NCI-H748 treated with DMSO at 0.1 percent for 48 hours (cell line): ENCODE data around the gene BCDIN3D.
"Not testable (repeated sequence)": the region's sequence is repeated elsewhere in the genome, so short reads cannot be mapped to it uniquely, and the experiment has no call there.

ENCODE experiments used
- DNase-seq: peaks from one replicate; lab custom pipeline; 2025; lab: John Stamatoyannopoulos, UW

The BCDIN3D gene

GRCh38 chr12:49877066-49877465 is 34.2 kb upstream of the BCDIN3D start:
- DNase-seq, result no peak

DNA sequence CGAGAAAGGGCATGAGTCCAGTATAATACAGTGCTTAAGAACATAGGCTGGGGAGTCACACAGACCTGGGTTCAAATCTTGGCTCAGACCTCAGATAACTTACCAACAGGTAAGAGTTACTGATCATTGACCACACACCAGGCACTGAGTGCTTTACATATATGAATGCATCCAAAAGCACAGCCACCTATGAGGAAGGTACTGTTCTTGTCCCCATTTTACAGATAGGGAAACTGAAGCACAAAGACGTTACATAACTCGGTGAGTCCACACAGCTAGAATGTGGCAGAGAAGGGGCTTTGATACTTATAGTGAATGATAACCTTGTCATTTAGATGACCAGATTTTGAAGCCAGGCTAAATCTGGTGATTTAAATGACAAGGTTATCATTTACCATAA is 33.2 kb upstream of the BCDIN3D start:
- no peak for DNase-seq

DNA sequence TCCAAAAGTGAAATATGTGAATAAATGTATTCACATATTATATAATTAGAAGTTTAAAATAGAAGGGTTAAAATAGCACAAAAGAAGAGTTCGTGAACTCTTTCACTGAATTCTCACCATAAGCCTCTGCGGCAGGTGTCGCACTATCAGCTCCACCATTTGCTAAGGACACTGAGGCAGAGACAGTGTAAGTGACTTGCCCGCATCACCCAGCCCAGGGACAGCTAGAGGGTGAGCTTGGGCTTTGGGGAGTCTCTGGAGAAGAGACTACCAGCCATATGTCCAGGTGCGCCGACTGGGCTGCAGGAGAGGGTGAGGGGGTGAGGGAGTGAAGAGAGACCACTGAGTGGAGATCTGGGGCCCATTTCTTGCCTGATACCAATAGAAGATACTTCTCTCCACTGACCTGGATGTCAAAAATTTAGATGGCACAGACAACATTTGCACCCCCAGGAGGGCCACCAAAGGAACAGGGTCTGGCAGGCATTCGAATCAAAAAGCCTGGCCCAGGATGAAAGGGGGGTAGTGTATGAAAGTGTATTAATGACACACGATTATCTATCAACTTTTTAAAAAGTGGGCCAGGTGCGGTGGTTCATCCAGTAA is 32.3 kb upstream of the BCDIN3D start:
- no peak for DNase-seq

DNA sequence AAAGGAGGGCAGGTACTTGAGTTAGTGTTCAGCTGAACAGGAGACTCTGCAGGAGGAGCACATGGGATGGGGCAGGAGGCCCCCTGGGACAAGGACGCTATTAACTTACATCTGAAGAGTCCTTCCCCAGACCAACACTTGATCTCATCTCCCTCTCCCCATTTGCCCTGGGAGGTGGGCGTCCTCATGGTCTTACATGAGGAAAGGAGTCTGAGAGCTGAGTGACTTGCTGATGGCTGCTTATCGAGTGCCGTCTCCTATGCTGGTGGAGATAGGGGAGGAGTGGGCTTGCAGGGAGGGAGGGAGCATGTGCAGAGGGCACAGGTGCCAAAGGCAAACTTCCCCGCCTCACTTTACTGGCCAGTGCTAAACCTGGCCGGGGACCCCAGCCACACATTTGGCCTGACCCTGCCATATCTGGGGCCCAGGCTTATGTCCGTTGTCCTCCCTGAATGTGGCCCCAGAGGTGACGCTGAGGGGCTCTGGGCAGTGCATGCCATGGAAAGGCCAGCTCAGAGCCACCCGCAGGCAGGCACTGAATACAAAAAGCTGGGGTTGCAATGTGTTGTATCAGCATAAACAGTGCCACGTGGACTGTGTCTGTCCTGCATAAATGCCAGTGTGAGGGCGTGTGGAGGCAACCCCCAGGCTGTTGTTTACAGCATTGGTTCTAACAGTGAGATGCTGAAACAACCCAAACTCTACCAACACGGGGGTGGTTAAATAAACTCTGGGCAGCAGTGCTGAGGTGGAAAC is 31.4 kb upstream of the BCDIN3D start:
- DNase-seq, result no peak

GRCh38 chr12:49873361-49873934 is 30.5 kb upstream of the BCDIN3D start:
- DNase-seq, result no peak

GRCh38 chr12:49872781-49873181 is 29.9 kb upstream of the BCDIN3D start:
- DNase-seq, result no peak

GRCh38 chr12:49872381-49872780 is 29.5 kb upstream of the BCDIN3D start:
- DNase-seq, result no peak

- DNase-seq, result not testable (repeated sequence)
Observed at GRCh38 chr12:49871811-49872251, 28.9 kb upstream of the BCDIN3D start.

GRCh38 chr12:49871263-49871561 is 28.3 kb upstream of the BCDIN3D start:
- DNase-seq, result no peak

- no peak for DNase-seq
Observed at GRCh38 chr12:49870501-49871262, 27.8 kb upstream of the BCDIN3D start.

DNA sequence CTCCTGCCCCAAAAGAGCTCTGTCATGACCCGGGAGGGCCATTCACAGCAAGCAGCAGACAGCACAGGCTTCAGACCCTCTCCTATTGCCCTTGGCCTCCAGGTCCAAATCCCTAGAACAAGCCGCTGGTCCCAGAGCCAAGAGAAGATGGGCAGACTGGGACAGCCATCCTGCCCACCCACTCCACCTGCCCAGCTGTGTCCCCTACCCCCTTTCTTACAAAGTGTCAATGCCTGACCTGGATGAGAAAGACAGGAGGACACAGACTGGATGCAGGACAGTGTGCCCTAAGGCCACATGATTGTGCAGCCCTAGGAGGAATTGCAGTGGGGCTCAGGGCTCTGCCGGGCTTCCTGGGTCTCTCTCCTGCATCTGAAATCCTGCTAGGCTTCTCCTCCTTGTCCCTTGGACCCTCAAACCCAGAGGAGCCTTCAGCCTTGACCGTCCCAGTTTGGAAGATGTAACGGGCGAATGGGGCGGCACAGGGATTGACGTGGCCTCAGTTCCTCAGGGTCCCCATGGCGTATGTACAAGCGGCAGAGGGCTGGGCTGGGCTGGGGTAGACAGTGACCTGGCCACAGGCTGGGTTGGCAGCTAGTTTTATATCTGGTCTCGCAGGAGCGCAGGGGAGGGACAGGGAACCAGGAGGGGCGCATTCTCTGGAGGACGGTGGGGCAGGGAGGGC is 27.1 kb upstream of the BCDIN3D start:
- no peak for DNase-seq

DNA sequence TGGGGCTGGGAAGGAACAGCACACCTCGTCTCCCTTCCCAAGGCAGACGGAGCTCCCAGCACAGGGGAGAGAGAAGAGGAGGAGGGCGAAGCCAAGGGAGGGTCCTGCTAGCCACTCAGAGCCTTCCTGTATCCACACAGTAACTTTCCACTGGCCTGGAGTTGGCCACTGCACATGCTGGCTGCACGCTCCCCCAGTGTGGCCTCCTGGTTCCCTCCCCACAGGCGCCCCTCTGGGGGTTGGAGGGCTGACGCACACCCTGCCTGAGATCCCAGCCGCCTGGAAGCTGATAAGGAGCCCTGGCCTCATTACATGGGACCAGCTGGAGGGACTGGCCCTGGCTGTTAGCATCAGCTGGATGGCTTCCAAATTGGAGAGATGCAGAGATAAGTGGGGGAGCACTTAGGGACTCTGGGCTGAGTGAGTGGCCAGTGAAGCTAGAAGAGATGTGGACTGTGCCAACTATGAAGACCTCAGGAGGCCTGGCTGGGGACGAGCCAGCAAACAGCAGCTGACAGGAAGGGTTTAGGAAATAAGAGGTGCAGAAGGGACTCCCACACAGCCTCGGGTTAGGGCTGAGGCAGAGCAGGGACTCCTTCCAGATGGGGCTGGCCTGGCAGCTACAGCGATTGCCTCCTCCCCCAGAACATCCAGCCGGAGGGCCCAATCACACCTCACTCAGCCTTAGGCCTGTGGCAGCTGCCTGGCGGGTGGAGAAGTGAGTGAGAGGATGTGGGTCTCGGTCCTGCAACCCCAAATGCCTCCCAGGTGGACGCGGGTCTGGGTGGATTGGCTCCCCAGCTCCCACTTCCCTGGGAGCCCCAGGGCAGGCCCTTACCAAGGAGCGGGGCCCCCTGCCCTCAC is 26.3 kb upstream of the BCDIN3D start:
- no peak for DNase-seq

DNA sequence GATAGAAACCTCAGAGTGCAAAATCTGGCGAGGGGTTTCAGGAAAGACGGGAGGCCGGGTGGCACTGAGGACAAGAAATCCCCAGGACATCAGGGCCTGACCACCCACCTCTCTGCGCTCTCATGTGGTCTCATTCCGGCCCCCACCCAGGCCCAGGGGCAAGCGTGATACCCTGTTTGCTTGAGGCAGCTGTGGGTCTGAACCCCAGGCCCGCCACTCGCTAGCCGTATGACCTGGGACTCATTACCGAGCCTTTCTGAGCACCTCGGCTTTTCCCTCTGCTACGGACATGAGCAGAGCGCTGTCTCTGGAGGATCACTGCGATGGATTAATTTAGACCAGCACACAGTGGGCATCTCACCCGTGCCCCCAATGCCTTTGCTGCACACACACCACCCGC is 25.5 kb upstream of the BCDIN3D start:
- DNase-seq, result no peak

DNA sequence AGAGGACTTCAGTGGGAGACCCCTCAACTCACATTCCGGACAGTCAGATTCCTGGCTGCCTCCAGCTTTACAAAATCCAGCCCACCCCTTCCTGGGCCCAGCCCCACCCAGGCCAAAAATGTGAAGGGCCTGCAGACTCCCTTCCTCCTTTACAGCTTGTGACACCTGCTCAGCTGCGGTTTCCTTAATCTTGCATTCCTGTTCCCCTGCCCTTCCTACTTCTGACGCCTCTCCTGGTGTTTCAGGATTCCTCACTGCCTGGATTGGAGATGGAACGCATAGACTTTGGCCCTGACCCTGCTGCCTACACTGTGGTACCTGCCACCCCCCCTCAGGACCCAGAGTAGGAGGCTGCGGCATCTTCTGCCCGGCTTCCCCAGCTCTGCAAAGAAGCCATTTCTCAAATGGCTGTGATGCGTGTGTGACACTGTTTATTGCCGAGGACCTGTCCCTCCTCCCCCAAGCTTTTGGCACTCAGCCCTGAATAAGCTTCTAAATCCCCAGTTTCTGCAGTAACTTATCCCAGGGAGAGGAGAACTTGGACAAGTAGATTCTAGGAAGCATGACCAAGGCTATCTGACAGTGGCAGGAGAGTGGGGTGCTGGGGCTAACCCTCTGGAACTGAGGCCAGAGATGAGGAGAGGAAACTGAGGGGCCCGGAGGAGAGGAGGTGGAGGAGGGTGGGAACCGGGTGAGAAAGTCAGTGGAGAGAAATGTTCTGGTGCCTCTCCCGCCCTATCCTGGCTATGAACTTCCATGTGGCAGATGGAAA is 24.9 kb upstream of the BCDIN3D start:
- no peak for DNase-seq

DNA sequence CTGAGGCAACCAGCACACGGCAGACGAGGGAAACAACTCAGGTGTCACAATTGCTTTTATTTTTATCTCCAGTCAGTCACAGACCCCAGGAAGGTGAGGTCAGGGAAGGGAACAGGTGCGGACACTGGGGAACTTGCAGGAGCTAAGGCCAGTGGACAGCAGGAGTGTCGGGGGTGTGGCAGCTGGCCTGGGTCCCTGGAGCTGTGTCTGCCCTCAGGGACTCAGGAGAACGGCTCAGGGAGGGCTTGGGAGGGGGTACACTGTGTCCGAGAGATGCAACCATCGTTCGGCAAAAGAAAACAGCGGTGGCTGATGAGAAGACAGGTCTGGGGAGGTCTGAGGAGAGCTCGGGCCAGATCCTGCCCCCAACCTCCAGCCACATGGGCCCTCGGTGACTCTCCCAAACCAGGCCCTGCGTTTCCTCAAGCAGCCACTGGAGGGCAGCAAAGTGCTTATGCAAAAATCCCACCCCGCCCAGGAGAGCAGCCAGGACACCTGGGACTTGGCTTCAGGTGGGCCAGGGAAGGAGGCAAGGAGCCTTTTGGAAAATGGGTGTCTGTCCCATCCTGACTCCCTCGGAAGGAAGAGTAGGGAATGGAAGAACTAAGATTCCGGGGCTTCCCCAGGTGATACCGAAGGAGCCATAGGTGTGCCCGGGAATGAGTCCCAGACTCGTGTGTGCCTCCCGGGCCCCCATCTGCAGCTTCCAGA is 24.1 kb upstream of the BCDIN3D start:
- peak; percentile 15 for DNase-seq

- no peak for DNase-seq
Observed at GRCh38 chr12:49865782-49866135, 22.9 kb upstream of the BCDIN3D start.

GRCh38 chr12:49865109-49865781 is 22.3 kb upstream of the BCDIN3D start:
- DNase-seq, result no peak

DNA sequence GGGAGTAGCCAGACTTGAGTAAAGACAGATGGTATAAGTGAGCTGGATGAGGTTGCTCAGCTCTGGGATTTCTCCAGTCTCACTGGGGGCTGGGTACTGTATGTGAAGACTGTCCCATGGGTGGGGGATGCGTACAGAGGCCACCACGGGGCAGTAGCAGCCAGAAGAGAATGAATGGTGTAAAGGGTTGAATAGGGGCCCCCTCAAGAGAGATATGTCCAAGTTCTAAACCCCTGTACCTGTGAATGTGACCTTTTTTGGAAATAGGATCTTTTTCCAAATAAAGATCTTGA is 21.8 kb upstream of the BCDIN3D start:
- no peak for DNase-seq

DNA sequence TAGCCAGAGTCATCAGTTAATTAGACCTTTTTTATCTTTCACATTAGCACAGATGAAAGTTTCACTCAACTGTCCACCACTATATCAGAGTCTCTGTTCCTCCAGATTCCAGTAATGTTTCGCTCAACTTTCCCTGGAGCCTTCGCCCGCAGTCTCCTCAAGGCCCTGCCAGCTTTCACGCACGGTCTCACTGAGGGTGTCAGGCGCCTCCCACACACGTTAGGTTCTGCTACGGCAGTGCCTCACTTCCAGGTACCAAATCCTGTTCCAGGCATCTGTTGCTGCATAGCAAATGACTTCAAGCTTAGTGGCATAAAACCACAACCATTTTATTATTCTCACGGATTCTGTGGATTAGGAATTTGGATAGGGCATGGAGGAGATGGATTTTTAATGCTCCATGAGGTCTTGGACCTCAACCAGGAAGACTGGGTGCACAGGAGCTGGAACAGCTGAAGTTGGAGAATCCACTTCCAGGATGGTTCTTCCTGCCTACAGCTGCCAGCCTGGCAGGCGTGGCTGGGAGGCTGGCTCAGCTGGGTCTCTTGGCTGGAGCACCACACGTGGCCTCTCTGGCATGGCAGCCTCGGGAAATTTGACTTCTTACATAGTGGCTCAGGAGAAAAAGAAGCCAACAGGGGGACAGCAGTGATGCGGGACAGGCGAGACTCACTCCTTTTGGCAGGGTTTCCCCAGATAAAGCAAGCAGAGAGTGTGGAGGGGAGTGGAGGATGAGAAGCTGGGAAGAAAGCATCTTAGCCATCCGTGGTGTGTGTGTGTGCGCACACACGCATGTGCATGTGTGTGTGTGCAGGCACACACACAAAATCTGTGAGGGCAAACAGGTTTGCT is 21.3 kb upstream of the BCDIN3D start:
- DNase-seq, result no peak
